ENCODE measurements around the gene ID2. TPM values are rescaled to one million over a fixed set of nuclear protein-coding genes. Genes with fewer than 3 reads are reported as not detected.

ID2 gene
- total RNA-seq, 1 experiment from 2014 or later = 48.6 TPM

DNA sequence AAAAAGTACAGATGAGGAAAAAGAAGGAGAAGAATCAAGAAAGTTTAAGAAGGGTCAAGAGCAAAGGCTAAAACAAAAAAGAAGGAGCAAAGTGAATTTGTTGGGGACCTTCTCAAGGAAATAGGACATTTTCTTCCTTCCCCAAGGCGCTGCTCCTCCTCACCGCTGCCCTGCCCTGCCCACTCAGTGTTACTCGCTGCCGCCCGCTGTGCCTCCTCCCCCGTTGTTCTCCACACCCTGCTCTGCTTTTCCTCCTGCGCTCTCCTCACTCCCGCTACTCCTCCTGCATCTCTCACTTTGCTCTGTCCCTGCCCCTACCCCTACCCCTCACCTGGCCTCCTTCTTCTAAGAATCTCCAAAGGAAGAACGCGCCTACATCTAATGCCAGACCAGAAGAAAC, 50.7 kb downstream of the ID2 start:
- no peaks in the 10 kb centered on the region; a peak in 1 of 5 replicates for H3K9me3 Mint-ChIP-seq
- Histone ChIP-seq H3K4me1 (ENCODE audit: insufficient read depth, low read length) (no peaks in the 10 kb centered on the region), H4K5ac (ENCODE audit: insufficient read length, low read depth, low read length) (no peak overlapping the region), H4K91ac (ENCODE audit: insufficient read length, low read depth, low read length) (no peak overlapping the region), H2BK20ac (ENCODE audit: low read depth, low read length, poor library complexity, severe bottlenecking) (no peak overlapping the region), H2BK120ac (ENCODE audit: low read depth, low read length, poor library complexity, severe bottlenecking) (no peak overlapping the region), H3K9ac (ENCODE audit: extremely low read depth, insufficient read length, low read length) (no peak overlapping the region), H3K18ac (ENCODE audit: insufficient read length, low read depth, low read length) (no peak overlapping the region), H3K27ac (ENCODE audit: insufficient read length, low read depth, low read length) (no peak overlapping the region), H4K20me1 (ENCODE audit: control insufficient read depth, insufficient read depth, insufficient read length) (no peaks in the 10 kb centered on the region), H2AFZ (ENCODE audit: low read length) (no peak overlapping the region), H3K23ac (ENCODE audit: insufficient read length, low read depth, low read length) (no peak overlapping the region), H3K4me2 (ENCODE audit: insufficient read depth, insufficient read length, low read length) (no peak overlapping the region), H3K9me3 (ENCODE audit: control insufficient read depth, low read depth, low read length) (no peaks in the 10 kb centered on the region), H2AK5ac (ENCODE audit: insufficient read length, low read length) (no peak overlapping the region), H3K79me1 (ENCODE audit: insufficient read depth, low read depth, low read length, poor library complexity, severe bottlenecking) (no peaks in the 10 kb centered on the region), H3K79me2 (ENCODE audit: insufficient read depth, low read length) (no peaks in the 10 kb centered on the region), H3K56ac (ENCODE audit: insufficient read length, low read depth, low read length) (no peak overlapping the region), H4K8ac (replicated peaks; ENCODE audit: insufficient read length, low read depth, low read length) (no peak overlapping the region), H3T11ph (ENCODE audit: low read length) (no peak overlapping the region), H3K4ac (ENCODE audit: low read depth, low read length) (no peak overlapping the region), H2BK5ac (ENCODE audit: insufficient read length, low read length) (no peak overlapping the region), H2BK12ac (ENCODE audit: insufficient read length, low read depth, low read length) (no peak overlapping the region), H3K23me2 (ENCODE audit: insufficient read length, low read depth, low read length, poor library complexity, severe bottlenecking) (no peaks in the 10 kb centered on the region), H2BK15ac (ENCODE audit: low read depth, low read length) (no peak overlapping the region), H3K27me3 (ENCODE audit: insufficient read depth, low read length) (no peaks in the 10 kb centered on the region), H3K14ac (ENCODE audit: insufficient read depth, low read length) (no peak overlapping the region)
- TF ChIP-seq, protein P1, sequence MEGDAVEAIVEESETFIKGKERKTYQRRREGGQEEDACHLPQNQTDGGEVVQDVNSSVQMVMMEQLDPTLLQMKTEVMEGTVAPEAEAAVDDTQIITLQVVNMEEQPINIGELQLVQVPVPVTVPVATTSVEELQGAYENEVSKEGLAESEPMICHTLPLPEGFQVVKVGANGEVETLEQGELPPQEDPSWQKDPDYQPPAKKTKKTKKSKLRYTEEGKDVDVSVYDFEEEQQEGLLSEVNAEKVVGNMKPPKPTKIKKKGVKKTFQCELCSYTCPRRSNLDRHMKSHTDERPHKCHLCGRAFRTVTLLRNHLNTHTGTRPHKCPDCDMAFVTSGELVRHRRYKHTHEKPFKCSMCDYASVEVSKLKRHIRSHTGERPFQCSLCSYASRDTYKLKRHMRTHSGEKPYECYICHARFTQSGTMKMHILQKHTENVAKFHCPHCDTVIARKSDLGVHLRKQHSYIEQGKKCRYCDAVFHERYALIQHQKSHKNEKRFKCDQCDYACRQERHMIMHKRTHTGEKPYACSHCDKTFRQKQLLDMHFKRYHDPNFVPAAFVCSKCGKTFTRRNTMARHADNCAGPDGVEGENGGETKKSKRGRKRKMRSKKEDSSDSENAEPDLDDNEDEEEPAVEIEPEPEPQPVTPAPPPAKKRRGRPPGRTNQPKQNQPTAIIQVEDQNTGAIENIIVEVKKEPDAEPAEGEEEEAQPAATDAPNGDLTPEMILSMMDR (conservative IDR thresholded peaks at IDR 0.05) = no peak
- DNase-seq = no peak
- peaks cover 3 to 4% of the 10 kb centered on the region in 2 experiments; a peak in 3 of 4 replicates for H3K4me1 Mint-ChIP-seq
- H3K27me3 Mint-ChIP-seq (ENCODE audit: low read depth) = no peaks in the 10 kb centered on the region
- H3K27ac Mint-ChIP-seq = peak overlapping the region in 1 of 3 experiments; percentile 57; a peak in 1 of 7 replicates
- peaks cover 0 to 34% (median 25%) of the 10 kb centered on the region in 3 experiments for H3K36me3 Mint-ChIP-seq (ENCODE audit: insufficient read depth in 1 of 3, low read depth in 3 of 3)
- H3K4me3 Mint-ChIP-seq = no peak overlapping the region
- no CpG with 5 or more reads among the region's 10 CpGs for WGBS (ENCODE audit: extremely low coverage, insufficient read length, low lambda C conversion rate)

Other genes with a start within 250 kb of the ID2 start
- gene KIDINS220, start 155.6 kb downstream of the ID2 start, total RNA-seq (2021) = 27.9 and 29.3 TPM in 2 replicates